IMR-90 (cell line): ENCODE measurements around the gene MYCBP2. TPM values are rescaled to one million over a fixed set of nuclear protein-coding genes. Genes with fewer than 3 reads are reported as not detected.

Source experiments
- ATAC-seq: fragments of 200-7000 bp; cut with Tn5 transposase; 2 replicates; pipeline ENCODE4 v1.9.1; 2020; ENCODE audit warnings: low read depth, mild to moderate bottlenecking, moderate library complexity
- BruUV-seq: library from RNA; stranded (reverse); fragments of 400-500 nt; replicated peaks from 2 replicates; lab custom pipeline; 2021; lab: Mats Ljungman, UMichigan
- CTCF ChIA-PET: fragments of 300-600 bp; formaldehyde crosslinking; extraction: SDS; loops from one replicate; lab custom pipeline; 2021; ENCODE audit warnings: antibody characterized with exemption; lab: Yijun Ruan, JAX
- POLR2A ChIA-PET: fragments of 300-600 bp; sonication (Branson Sonifier 250); formaldehyde crosslinking; loops from one replicate; lab custom pipeline; 2022; ENCODE audit warnings: antibody characterized with exemption; ENCODE audit not compliant: unreplicated experiment; lab: Charles Lee
- DNase-seq: peaks from one replicate; pipeline ENCODE4 v3.0.0; 2013
- H2AFZ ChIP-seq: replicated peaks from 2 replicates; pipeline ENCODE3; 2013; ENCODE audit warnings: low read length, mild to moderate bottlenecking; ENCODE audit not compliant: poor library complexity
- H2AK5ac ChIP-seq: 2 replicates; pipeline ENCODE4 v1.6.1; 2013; ENCODE audit warnings: low read depth, low read length, inconsistent platforms
- H2AK9ac ChIP-seq: replicated peaks from 2 replicates; pipeline ENCODE3; 2013; ENCODE audit warnings: mild to moderate bottlenecking, low read depth, low read length, moderate library complexity; ENCODE audit not compliant: poor library complexity
- H2BK120ac ChIP-seq: 2 replicates; pipeline ENCODE4 v1.6.1; 2013; ENCODE audit warnings: low read depth, low read length, inconsistent platforms
- H2BK15ac ChIP-seq: 3 replicates; pipeline ENCODE4 v1.6.1; 2013; ENCODE audit warnings: low read depth, low read length, inconsistent platforms
- H2BK20ac ChIP-seq: 2 replicates; pipeline ENCODE4 v1.6.1; 2013; ENCODE audit warnings: low read depth, mild to moderate bottlenecking, inconsistent platforms, low read length, moderate library complexity
- H2BK5ac ChIP-seq: 2 replicates; pipeline ENCODE4 v1.6.1; 2013; ENCODE audit warnings: mild to moderate bottlenecking, low read depth, low read length, inconsistent platforms; ENCODE audit not compliant: poor library complexity, severe bottlenecking
- H3K14ac ChIP-seq: replicated peaks from 2 replicates; pipeline ENCODE4 v1.6.1; 2013; ENCODE audit warnings: low read depth, low read length, inconsistent platforms
- H3K18ac ChIP-seq: 2 replicates; pipeline ENCODE4 v1.6.1; 2013; ENCODE audit warnings: low read depth, low read length, control low read depth
- H3K23ac ChIP-seq: 2 replicates; pipeline ENCODE4 v1.6.1; 2013; ENCODE audit warnings: low read depth, low read length, inconsistent platforms
- H3K27ac ChIP-seq: 2 replicates; pipeline ENCODE4 v1.5.1; 2013; ENCODE audit warnings: mild to moderate bottlenecking, control low read depth, low read length; ENCODE audit not compliant: insufficient read depth
- H3K27me3 ChIP-seq: 2 replicates; pipeline ENCODE4 v1.6.1; 2013; ENCODE audit warnings: low read length; ENCODE audit not compliant: control insufficient read depth, insufficient read depth
- H3K36me3 ChIP-seq: 2 replicates; pipeline ENCODE4 v1.6.1; 2013; ENCODE audit warnings: low read length, mixed read lengths; ENCODE audit not compliant: control insufficient read depth, insufficient read depth
- H3K4ac ChIP-seq: 2 replicates; pipeline ENCODE4 v1.6.1; 2013; ENCODE audit warnings: low read depth, low read length, inconsistent platforms
- H3K4me1 ChIP-seq: 2 replicates; pipeline ENCODE4 v1.6.1; 2013; ENCODE audit warnings: low read length, mixed read lengths; ENCODE audit not compliant: control insufficient read depth, insufficient read depth
- H3K4me2 ChIP-seq: 2 replicates; pipeline ENCODE4 v1.6.1; 2013; ENCODE audit warnings: low read depth, mild to moderate bottlenecking, control low read depth, low read length, moderate library complexity
- H3K4me3 ChIP-seq: 2 replicates; pipeline ENCODE4 v1.5.1; 2013; ENCODE audit warnings: low read depth, mild to moderate bottlenecking, control low read depth, low read length, moderate library complexity; ENCODE audit not compliant: insufficient read depth
- H3K56ac ChIP-seq: 2 replicates; pipeline ENCODE4 v1.6.1; 2013; ENCODE audit warnings: low read length, inconsistent platforms; ENCODE audit not compliant: insufficient read depth; ENCODE audit errors: extremely low read depth
- H3K79me1 ChIP-seq, 2 experiments: 2 replicates each; pipeline ENCODE4 v1.6.1; 2013; ENCODE audit warnings: low read length in 2 of 2, inconsistent platforms in 1 of 2, low read depth in 1 of 2
- H3K9ac ChIP-seq: 2 replicates; pipeline ENCODE4 v1.6.1; 2013; ENCODE audit warnings: low read depth, low read length, control low read depth
- H3K9me1 ChIP-seq: 2 replicates; pipeline ENCODE4 v1.6.1; 2013; ENCODE audit warnings: low read length, inconsistent platforms; ENCODE audit not compliant: insufficient read depth
- H3K9me3 ChIP-seq: 2 replicates; pipeline ENCODE4 v1.6.1; 2013; ENCODE audit warnings: low read length; ENCODE audit not compliant: control insufficient read depth, insufficient read depth
- H4K20me1 ChIP-seq: 2 replicates; pipeline ENCODE4 v1.6.1; 2013; ENCODE audit warnings: low read length, inconsistent platforms; ENCODE audit not compliant: insufficient read depth
- H4K5ac ChIP-seq: 2 replicates; pipeline ENCODE4 v1.6.1; 2013; ENCODE audit warnings: mild to moderate bottlenecking, low read depth, low read length, control low read depth
- H4K8ac ChIP-seq, 2 experiments: 2 replicates each; pipeline ENCODE4 v1.6.1; 2013; ENCODE audit warnings: low read depth in 2 of 2, low read length in 2 of 2, control low read depth in 1 of 2, inconsistent platforms in 1 of 2
- H4K91ac ChIP-seq: 2 replicates; pipeline ENCODE4 v1.6.1; 2013; ENCODE audit warnings: low read depth, low read length, inconsistent platforms; ENCODE audit not compliant: insufficient read depth
- CEBPB ChIP-seq: IDR thresholded peaks from 2 replicates; pipeline ENCODE4 v1.6.1; 2012; ENCODE audit warnings: low read depth, low read length, improper control_type of control experiment
- MAFK ChIP-seq: IDR thresholded peaks from 2 replicates; pipeline ENCODE4 v1.6.1; 2012; ENCODE audit warnings: low read depth, low read length, improper control_type of control experiment
- WGBS, 2 experiments: methylation state at CpG; one replicate each; pipeline versions ENCODE4 v1.1.5 to v1.1.7; 2013; ENCODE audit warnings: missing lambda C conversion rate in 2 of 2; ENCODE audit not compliant: insufficient read length in 1 of 2; ENCODE audit errors: extremely low coverage in 2 of 2; 5-methylcytosine and 5-hydroxymethylcytosine counted together
- dilution Hi-C: fragments of 300-500 bp; cut with HindIII; formaldehyde crosslinking; loops from one replicate; pipeline ENCODE4 v1.14.3; 2018; ENCODE audit warnings: low sequenced_read_pairs; ENCODE audit not compliant: unreplicated experiment
- in situ Hi-C: fragments of 300-500 bp; cut with MboI; formaldehyde crosslinking; loops from 3 replicates; pipeline ENCODE4 v1.14.3; 2019; ENCODE audit warnings: low sequenced_read_pairs, inconsistent platforms, mixed read lengths
- intact Hi-C: fragments of 100-400 bp; cut with micrococcal nuclease; formaldehyde crosslinking; loops from 2 replicates; pipeline ENCODE4 v1.10.0; 2022
- polyA plus RNA-seq, 3 experiments: library from polyadenylated mRNA; depleted of rRNA; stranded (reverse); fragments of >200 nt; gene quantifications; 2 replicates each; pipeline ENCODE4 v1.2.3, GENCODE V29; 2012; ENCODE audit warnings: low replicate concordance in 1 of 3
- total RNA-seq: library from RNA; depleted of rRNA; stranded (reverse); fragments of >200 nt; gene quantifications from 2 replicates; pipeline ENCODE4 v1.2.3, GENCODE V29; 2012

The MYCBP2 gene
- total and polyA plus RNA-seq, 2 of the 4 experiments (the other 2 are of a cell fraction): 20.1 to 43.2 TPM

GRCh38 chr13:77222000-77222690 is 104.7 kb downstream of the MYCBP2 start:
- Histone ChIP-seq H4K91ac (no peak overlapping the region), H3K4me3 (no peak overlapping the region), H2BK120ac (no peak overlapping the region), H4K8ac (no peak overlapping the region), H2AK9ac (no peak overlapping the region), H2BK5ac (no peak overlapping the region), H3K4me1 (no peaks in the 10 kb centered on the region), H3K56ac (no peak overlapping the region), H3K4ac (no peak overlapping the region), H2BK15ac (no peak overlapping the region), H3K79me1 (peaks cover 0 to 3% of the 10 kb centered on the region in 2 experiments; a peak in 1 of 4 replicates), H3K23ac (no peak overlapping the region), H3K36me3 (peaks cover 11% of the 10 kb centered on the region), H3K18ac (no peak overlapping the region), H2BK20ac (no peak overlapping the region), H3K9me1 (peaks cover 4% of the 10 kb centered on the region; the same call in 1 of the 2 replicates), H3K27me3 (no peaks in the 10 kb centered on the region), H3K9me3 (no peaks in the 10 kb centered on the region), H2AK5ac (no peak overlapping the region), H4K5ac (no peak overlapping the region), H3K9ac (no peak overlapping the region), H3K27ac (no peak overlapping the region), H4K20me1 (no peaks in the 10 kb centered on the region; the same call in 1 of the 2 replicates), H2AFZ (no peak overlapping the region), H3K4me2 (no peak overlapping the region), H3K14ac (no peak overlapping the region)
- TF ChIP-seq CEBPB: 0 out of 2 replicates have a peak, but pooled peaks have one; percentile 16
- no peak for TF ChIP-seq MAFK
- CTCF ChIA-PET: no interaction called here
- BruUV-seq: no TSS peak
- POLR2A ChIA-PET: no interaction called here
- ATAC-seq (no peak), DNase-seq (no peak)
- intact Hi-C loops (no loop called here), in situ Hi-C loops (no loop called here), dilution Hi-C loops (no loop called here)
- WGBS, 2 experiments: no CpG with 5 or more reads among the region's 3 CpGs
